IPS DF 4.7 (cell line): ENCODE data around the gene MEIS1.

Experiments
- DNase-seq: peaks from one replicate; pipeline ENCODE4 v3.0.0-alpha.2; 2013; ENCODE audit warnings: low spot score; ENCODE audit errors: extremely low read depth

MEIS1 gene

GRCh38 chr2:66565291-66565690, 130.4 kb downstream of the MEIS1 start:
- no peak for DNase-seq

- DNase-seq = no peak
Measured at GRCh38 chr2:66566726-66567399, 131.9 kb downstream of the MEIS1 start.

GRCh38 chr2:66567729-66568128, 132.8 kb downstream of the MEIS1 start:
- no peak for DNase-seq

DNA sequence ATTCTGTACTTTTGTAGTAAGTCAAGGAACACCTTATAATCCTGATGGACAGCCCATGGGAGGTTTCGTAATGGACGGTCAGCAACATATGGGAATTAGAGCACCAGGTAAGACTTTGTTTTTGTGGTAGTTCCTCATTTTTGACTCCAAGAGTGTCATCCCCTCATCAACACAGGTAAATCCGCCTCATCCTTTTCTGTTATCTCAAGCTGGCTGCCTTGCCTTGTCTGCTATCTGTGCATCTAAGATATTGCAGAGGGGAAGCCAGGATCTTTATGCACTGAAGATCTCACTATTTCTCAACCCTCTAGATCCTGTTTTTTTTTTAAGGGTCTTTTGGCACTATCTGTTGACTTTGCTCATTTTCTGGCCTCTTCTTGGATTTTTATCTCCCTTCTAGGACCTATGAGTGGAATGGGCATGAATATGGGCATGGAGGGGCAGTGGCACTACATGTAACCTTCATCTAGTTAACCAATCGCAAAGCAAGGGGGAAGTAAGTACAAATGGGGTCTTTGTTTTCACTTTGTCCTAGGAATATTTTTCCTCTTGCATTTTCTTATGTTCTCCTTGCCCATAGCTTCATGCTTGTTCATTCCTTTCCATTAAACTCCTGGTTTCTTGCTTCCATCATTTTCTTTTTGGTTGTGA, 133.8 kb downstream of the MEIS1 start:
- DNase-seq = no peak

- DNase-seq = no peak
Measured at GRCh38 chr2:66569321-66569851, 134.5 kb downstream of the MEIS1 start.

DNA sequence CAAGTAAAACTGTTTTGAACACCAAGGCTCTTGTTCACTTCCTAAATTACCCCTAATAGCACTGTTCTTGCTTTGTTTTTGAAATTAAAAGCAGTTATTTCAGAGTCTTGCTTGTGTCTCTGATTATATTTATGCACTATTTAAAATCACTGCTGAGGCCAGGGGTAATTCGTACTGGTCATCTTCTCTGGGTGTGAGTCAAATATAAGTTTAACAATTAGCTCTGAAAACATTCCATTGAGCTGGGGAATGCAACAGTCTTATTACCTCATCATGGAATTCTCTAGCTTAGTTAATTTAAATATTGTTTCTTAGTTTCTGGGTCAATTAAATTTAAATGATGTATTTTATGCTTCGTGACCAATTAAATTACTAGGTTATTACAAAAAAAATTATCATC, 135.0 kb downstream of the MEIS1 start:
- DNase-seq = no peak

GRCh38 chr2:66570471-66570870, 135.5 kb downstream of the MEIS1 start:
- no peak for DNase-seq

DNA sequence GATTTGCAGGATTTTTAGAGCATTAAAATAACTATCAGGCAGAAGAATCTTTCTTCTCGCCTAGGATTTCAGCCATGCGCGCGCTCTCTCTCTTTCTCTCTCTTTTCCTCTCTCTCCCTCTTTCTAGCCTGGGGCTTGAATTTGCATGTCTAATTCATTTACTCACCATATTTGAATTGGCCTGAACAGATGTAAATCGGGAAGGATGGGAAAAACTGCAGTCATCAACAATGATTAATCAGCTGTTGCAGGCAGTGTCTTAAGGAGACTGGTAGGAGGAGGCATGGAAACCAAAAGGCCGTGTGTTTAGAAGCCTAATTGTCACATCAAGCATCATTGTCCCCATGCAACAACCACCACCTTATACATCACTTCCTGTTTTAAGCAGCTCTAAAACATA, 137.0 kb downstream of the MEIS1 start:
- no peak for DNase-seq

- DNase-seq = no peak
Measured at GRCh38 chr2:66572391-66572790, 137.5 kb downstream of the MEIS1 start.

- no peak for DNase-seq
Measured at GRCh38 chr2:66573416-66573815, 138.5 kb downstream of the MEIS1 start.

GRCh38 chr2:66573821-66574233, 138.9 kb downstream of the MEIS1 start:
- DNase-seq = no peak

DNA sequence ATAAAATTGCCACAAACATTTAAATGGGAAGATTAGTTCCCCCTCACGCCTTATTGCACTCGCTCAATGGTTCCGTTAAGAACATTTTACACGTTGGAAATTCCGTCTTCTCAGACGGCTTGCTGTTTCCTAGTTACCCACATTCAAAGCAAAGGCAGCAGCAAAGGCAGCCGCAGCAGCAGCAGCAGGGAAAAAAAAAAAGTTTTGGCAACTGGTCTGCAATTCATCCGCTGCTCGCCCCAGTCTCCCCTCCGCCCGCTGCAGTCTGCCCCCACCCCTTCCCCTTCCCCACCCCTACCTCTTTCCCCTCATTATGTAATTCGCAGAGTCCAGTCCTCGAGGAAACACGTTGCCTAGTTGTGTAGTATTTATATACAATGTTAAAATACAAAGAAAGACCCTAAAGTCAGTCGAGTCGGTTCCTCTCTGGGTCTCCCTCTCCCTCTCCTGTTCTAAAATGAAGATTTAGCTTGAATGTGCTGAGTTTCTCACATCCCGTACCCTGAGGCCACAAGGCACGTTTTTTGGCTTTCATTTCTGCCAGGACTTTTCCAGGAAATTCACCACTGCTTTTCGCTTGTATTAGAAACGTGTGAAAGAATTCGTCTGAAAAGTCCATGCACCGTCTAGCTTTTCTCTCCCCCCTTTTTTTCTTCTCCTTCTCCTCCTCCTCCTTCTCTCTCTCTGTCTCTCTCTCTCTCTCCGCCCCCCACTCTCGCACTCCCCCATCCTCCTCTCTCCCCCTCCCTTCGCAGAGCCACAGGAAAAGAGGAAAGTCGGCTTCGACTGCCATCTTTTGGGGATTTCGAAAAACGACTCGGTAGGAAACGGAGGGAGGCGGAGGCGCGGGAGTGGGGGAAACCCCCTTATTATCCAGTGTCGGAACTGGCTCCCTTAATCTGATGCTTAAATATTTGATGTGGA, 140.0 kb downstream of the MEIS1 start:
- DNase-seq = no peak

- DNase-seq = no peak
Measured at GRCh38 chr2:66575625-66576310, 140.8 kb downstream of the MEIS1 start.

GRCh38 chr2:66576311-66576560, 141.3 kb downstream of the MEIS1 start:
- no peak for DNase-seq

DNA sequence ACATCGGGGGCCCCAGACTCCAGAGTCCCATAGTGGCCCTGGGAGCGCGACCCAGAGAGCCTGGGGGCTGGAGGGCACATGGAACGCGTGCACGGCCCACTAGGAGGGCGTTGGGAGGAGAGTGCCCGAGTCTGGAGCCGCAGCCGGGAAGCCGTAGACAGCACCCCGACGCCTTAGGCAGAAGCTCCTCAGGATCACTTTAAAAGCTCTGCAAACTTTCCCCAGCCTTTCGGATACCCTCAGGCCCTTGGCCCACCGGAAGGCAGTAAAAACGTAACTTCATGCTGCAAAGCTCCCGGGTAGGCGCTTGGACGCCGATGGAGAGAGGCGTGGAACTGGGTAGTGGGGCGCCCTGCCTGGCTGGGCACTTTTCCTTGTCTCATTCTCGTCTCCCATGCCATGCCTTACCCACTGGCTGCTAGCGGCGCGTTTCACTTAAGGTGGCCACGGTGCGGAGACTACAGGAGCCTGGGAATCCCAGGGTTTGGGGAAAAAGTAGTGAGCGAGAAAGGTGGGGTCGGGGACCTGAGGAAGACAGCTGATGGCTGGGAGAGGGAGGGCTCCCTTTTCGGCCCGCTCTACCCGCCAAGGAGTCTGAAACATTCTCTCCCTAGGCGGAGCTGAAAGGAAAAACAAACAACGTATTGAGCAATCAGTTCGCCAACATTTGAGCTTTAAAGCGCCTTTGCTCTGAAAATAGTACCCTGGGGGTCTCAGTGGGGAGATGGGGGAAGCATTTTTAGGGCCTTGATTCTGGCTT, 141.8 kb downstream of the MEIS1 start:
- DNase-seq = no peak

GRCh38 chr2:66577321-66578053, 142.6 kb downstream of the MEIS1 start:
- no peak for DNase-seq

DNA sequence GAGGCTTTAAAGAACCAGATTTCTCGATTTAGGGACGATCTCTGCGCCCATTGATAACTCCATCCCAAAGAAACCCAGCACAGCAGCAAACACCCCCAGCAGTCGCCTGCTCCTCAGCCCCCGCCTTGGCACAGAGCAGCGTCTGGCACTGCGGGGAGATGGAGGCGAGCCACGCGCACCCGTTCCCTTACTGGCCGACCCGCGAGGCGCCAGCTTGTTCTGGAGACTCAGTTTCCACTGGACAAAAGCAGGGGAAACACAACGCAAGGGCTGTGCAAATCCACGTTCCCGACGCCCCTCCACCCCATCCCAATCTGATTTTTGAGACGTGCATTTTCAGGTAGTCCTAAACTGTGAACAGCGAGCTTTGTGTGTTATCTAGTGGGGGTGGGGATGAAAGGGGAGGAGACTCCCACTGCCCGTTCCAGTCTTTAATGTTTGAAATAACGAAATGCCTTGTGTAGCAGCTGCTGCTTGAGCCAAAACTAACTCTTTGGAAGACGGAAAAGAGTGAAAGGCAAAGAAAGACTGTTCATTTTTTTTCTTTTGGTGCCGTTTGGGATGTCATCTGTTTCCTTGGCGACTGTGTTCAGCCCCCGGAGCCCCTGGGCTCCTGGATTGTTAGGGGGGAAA, 143.2 kb downstream of the MEIS1 start:
- DNase-seq = no peak

DNA sequence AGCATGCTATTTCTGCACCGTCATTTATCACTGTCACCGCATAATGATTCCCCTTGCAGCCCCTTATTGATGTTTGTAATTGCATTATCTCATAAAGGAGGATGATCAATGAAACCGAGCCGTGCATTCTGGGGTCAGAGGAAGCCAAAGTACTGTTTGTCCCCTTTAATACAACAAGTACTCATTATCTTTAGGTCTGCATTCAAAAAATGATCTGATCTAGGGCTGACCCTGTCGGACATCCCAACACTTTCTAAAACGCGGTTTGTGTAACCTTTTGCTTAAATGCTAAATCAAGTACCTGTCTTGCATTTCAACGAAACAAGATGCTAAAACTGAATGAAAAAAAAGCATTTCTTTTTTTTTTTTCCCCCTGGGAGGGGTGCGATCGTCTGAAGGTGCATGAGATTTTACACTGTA, 143.8 kb downstream of the MEIS1 start:
- DNase-seq = no peak

DNA sequence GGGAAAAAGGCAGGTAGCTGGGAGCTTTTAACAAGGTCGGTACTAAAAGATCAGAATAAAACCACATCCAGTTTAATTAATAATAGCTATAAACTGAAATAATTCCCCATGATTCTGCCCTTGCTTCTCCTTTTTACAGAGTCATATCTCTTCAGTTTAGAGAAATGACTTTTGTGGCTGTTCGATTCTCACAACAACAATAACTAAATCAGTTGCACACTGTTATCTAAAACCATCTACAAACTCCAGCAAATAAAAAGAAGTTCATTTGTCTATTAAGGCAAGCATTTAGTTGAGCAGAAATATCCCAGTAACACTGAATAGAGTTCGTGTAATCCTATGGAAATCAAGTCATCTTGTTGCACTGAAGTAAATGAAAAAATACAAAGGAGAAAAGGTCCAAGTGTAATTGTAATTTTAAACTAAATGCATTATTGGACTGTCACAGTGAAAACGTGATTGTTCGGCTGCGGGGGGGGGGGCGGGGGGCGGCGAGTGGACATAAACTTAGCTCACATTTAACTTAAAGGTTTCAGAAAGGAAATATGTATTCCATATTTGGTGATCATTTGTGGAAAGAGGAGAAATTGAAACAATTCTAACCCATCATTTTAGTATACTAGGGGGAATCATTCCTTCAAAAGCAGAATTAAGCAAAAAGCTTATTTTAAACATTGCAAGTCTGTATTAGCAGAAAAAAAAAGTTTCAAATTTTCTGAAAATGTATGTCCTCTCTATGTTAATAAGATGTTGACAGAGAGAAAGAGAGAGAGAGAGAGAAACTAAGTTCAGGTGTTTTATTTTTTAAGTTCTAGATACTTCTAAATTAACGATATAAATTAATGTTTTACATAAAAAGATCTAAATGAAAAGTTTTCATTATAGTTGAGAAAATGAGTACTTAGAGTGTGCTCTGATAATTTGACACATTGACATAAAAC, 144.5 kb downstream of the MEIS1 start:
- no peak for DNase-seq
